ENCODE data around the gene TCP10L.
"Not testable (repeated sequence)": the region's sequence is repeated elsewhere in the genome, so short reads cannot be mapped to it uniquely, and the experiment has no call there.

TCP10L gene

DNA sequence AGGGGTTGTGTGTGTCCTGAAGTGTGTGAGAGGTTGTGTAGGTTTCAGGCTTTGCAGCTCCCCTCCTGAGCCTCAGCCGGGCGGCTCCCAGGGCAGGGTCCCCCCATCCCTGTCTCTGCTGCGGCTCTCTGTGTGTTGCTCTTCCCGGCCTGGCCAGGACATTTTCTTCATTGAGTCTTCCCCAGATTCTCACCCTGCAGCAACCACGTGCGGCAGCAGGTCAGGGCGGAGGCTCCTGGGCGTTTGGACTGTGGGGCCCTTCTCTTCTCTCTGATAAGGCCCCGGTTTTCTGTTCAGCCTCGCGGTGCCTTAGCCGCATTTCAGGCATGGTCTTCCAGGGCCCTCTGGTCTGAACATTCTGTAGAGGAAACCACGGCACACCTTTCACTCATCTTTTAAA is 1.8 kb upstream of the TCP10L start:
- DNase-seq (ENCODE audit: low read depth in 2 of 2): no peak

GRCh38 chr21:32585970-32586369 is 647 bp upstream of the TCP10L start:
- no peak for DNase-seq (ENCODE audit: low read depth in 2 of 2)

DNA sequence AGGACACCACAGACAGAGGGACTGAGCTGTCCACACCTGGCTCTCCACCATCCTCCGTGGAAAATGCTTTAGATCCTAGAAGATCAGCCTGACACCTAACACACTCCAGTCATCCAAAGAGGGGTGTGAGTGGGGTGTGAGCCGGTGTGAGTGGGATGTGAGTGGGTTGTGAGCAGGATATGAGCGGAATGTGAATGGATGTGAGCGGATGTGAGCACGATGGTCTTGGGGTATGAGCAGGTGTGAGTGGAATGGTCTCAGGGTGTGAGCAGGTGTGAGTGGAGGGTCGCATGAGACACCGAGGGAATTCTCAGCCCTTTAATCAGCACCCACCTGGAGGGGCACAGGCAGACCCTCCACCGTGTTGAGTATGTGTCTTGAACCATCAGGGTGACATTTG is 851 bp downstream of the TCP10L start:
- no peak for DNase-seq (ENCODE audit: low read depth in 2 of 2)

- DNase-seq (ENCODE audit: low read depth in 2 of 2): no peak
Measured at GRCh38 chr21:32581732-32582131, 3.6 kb downstream of the TCP10L start.

DNA sequence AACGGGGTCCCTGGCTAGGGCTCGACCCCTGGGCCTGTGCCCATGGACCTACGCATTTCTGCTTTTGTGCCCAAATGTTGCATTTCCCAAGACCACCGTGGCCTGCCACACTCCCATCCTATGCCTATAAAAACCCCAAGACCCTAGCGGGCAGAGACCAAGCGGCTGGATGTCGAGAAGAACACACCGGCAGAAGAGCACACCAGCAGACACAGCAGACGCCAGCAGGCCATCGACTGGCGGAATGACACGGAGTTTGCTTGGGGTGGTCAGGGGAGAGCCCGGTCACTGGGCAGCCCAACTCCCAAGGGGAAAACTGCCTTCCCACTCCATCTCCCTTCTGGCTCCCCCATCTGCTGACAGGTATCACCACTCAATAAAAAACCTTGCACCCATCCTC is 4.4 kb downstream of the TCP10L start:
- no peak for DNase-seq (ENCODE audit: low read depth in 2 of 2)

- no peak for DNase-seq (ENCODE audit: low read depth in 2 of 2)
Measured at GRCh38 chr21:32578107-32578691, 7.1 kb downstream of the TCP10L start.

DNA sequence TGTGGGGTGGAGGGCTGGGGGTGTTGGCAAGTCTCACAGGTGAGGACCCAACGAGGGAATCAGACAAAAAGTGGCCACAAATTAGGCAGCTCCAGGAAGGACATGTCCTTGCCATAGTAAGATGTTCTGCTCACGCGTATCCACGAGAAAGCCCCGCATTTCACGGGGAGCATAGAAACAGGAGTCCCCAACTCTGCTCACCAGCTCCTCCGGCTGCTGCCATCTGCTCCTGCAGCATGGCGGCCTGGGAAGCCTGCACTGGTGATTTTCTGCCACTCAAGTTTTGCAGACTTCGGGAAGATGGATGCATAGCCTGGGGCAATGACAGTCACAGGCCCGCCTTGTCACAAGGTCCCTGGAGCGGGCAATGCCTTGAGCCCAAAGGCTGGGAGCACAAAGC is 9.3 kb downstream of the TCP10L start:
- DNase-seq (ENCODE audit: low read depth in 2 of 2): no peak

DNA sequence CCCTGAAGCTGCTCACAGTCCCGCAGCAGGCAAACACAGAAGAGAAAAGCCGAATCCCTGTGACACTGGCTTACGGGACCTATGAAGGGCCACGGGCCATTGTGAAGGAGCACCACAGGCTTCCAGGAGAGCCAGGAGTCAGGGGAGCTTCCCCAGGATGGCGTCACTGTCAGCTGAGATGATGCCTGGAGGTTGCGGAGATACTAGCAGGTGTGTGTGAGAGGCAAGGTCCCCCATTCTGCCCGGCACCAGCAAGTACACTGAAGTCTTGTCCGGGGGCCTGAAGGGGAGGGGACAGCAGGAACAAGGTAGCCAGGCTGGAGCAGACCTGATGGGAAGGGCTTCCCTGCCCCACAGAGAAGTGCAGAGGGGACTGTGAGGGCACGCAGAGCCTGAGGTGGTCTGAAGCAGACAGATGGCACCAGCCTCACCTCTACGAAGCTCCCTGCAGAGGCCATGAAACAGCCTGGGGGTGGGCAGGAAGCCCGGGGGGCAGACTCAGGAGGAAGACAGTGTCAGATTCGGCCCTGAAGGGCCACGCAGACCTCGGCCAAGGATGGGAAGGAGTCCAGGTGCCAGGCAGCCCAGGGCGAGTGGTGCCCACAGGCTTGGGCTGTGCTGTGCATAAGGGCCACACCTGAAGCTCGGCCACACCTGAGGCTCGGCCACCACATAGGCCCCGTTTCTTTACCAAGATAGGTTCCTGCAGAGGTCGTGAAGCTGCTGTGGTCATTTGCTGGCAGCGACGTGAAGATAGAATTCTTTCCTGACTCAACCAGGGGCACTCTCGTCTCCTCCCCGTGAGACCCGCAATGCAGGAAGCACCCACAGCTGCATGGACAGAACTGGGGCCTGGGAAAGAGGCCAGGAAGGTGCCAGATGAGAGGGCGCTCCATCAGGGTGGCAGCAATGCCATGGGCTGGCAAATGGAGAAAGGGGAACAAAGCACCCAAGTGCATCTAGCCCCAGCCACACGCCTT is 10.1 kb downstream of the TCP10L start:
- DNase-seq (ENCODE audit: low read depth in 2 of 2): no peak

GRCh38 chr21:32572574-32573420 is 12.5 kb downstream of the TCP10L start:
- DNase-seq (ENCODE audit: low read depth in 2 of 2): no peak

DNA sequence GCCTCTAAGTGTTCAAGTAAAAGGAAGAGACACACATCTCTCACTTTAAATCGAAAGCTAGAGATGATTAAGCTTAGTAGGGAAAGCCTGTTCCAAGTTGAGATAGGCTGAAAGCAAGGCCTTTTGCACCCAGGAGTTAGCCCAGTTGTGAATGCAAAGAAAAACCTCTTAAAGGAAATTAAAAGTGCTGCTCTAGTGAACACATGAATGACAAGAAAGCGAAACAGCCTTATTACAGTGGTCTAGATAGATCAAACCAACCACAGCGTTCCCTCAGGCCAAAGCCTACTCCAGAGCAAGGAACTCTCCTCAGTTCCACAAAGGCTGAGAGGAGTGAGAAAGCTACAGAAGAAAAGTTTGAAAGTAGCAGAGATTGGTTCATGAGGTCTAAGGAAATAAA is 14.9 kb downstream of the TCP10L start:
- no peak for DNase-seq (ENCODE audit: low read depth in 2 of 2)

DNA sequence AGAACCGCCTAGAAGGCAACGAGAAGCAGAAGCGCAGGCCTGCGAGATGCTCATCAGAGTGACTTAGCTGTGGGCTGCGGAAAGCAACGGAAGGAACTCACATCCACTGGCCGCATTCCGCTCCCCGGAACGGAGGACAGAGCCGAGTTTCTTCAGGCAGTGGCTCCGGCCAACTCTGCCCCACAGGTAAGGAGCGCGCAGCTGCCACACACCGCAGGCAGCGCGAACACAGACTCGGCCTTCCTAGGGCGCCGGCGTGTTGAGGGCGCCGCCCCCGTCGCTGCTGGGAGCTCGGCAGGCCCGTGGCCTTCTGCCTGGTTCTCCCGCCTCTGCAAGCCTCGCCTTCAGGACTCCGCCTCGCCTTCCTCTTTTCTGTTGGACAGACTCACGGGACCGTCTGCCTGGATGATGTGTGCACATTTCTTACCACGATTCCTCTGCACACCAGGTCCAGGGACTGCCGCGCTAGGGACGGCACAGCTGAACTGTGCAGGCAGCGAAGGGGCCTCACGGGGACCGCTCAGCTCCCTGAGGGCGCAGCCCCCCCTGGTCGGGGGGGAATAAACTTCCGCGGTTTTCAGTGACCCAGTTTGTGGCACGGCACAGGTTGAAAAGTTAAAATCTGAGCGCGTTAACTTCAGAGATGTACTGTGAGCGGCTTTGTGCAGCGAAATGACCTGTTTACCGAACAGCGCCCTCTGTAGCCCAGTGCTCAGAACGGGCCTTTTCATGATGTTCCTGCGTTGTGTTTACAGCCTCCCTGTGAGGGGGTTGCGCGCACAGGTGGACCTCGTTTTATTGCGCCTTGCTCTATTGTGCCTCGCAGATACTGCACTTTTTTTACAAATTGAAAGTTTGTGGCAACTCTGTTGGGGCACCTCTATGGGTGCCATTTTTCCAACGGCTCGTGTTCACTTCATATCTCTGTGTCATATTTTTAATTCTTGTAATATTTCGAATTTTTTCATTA is 15.8 kb downstream of the TCP10L start:
- DNase-seq (ENCODE audit: low read depth in 2 of 2): peak; percentile 61 to 69

GRCh38 chr21:32567626-32568025 is 17.7 kb downstream of the TCP10L start:
- no peak for DNase-seq (ENCODE audit: low read depth in 2 of 2)

- no peak for DNase-seq (ENCODE audit: low read depth in 2 of 2)
Measured at GRCh38 chr21:32566741-32567389, 18.5 kb downstream of the TCP10L start.

GRCh38 chr21:32565856-32566465 is 19.4 kb downstream of the TCP10L start:
- no peak for DNase-seq (ENCODE audit: low read depth in 2 of 2)

DNA sequence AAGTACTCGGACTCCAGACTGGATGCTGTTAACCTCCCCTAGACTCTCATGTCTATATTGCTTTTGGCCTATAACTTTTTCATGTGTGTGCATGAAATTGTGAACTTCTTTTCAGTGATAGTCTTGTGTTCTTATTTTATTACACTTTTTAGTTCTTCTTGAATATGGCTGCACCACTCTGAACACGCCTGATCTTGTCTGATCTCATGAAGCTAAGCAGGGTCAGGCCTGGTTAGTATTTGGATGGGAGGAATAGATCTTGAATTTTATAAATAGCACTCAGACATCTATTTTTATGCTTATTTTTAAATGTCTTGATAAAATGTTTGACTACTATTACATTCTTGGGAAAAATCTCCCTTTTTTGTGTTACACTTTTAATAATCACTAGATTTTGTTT is 22.4 kb downstream of the TCP10L start:
- DNase-seq (ENCODE audit: low read depth in 2 of 2): no peak

GRCh38 chr21:32562426-32562825 is 22.9 kb downstream of the TCP10L start:
- DNase-seq (ENCODE audit: low read depth in 2 of 2): no peak

DNA sequence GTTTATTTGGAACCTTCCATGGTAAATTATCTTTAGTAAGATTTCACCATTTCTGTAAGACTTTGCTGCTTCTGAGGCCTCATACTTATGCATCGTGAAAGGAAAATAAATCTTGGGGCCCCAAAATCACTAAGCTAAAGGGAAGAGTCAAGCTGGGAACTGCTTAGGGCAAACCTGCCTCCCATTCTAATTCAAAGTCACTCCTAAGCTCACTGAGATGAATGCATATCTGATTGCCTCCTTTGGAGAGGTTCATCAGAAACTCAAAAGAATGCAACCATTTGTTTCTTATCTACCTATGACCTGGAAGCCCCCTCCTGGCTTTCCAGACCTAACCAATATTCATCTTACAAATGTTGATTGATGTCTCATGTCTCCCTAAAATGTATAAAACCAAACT is 23.8 kb downstream of the TCP10L start:
- DNase-seq (ENCODE audit: low read depth in 2 of 2): not testable (repeated sequence)

- no peak for DNase-seq (ENCODE audit: low read depth in 2 of 2)
Measured at GRCh38 chr21:32560896-32561295, 24.4 kb downstream of the TCP10L start.

GRCh38 chr21:32559006-32559610 is 26.2 kb downstream of the TCP10L start:
- DNase-seq (ENCODE audit: low read depth in 2 of 2): no peak

DNA sequence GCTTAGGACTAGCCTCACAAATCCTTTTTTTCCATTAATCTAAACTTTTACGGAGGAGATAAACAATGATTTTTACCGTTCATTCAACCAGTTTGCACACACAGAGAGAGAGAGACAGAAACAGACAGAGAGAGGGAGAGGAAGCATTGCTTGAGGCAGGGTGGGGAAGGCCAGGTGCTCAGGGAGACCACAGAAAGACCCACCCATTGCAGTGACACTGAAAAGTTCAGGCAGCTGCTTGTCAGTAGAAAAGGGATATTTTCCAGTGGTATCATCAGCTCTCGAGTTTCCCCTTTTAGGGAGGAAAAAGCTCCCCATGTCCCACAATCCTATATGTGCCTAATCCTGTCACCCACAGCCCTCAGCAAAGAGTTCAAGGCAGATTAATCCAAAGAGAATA is 27.2 kb downstream of the TCP10L start:
- no peak for DNase-seq (ENCODE audit: low read depth in 2 of 2)

Data from stimulated activated CD4-positive, alpha-beta T cell treated with anti-CD3 and anti-CD28 coated beads, Interleukin-1b, Interleukin-23, amount 100 ng/mL, for 4 hours (primary cell).